Body of pancreas (tissue), 4 donors: Measurements from ENCODE around the gene POLD1. TPM values are rescaled to one million over a fixed set of nuclear protein-coding genes. Genes with fewer than 3 reads are reported as not detected.
"Not testable (repeated sequence)": the region's sequence is repeated elsewhere in the genome, so short reads cannot be mapped to it uniquely, and the experiment has no call there.

Source experiments
- ATAC-seq: fragments of 150-250 bp; one replicate; pipeline ENCODE4 v1.9.1; 2016
- DNase-seq, 4 donors: peaks; one replicate each; pipeline ENCODE4 v3.0.0-alpha.2; 2019
- H3K27ac ChIP-seq, 4 donors: fragments of 200-600 bp; sonication (generic); 1 replicate in 3 of 4; 2 replicates in 1 of 4; pipeline versions ENCODE4 v1.5.1 to v1.6.1; 2016 to 2019; ENCODE audit warnings: mild to moderate bottlenecking in 1 of 4, mixed read lengths in 1 of 4, moderate library complexity in 1 of 4
- H3K27me3 ChIP-seq, 2 donors: fragments of 200-600 bp; sonication (generic); one replicate each; pipeline ENCODE4 v1.6.0; 2016; ENCODE audit warnings: mild to moderate bottlenecking in 1 of 2
- H3K36me3 ChIP-seq, 2 donors: fragments of 200-600 bp; sonication (generic); replicated peaks in 1 of 2; 2 replicates each; pipeline ENCODE4 v1.5.1; 2016; ENCODE audit warnings: low read depth in 2 of 2; ENCODE audit not compliant: insufficient read depth in 1 of 2
- H3K4me1 ChIP-seq: fragments of 200-600 bp; sonication (generic); one replicate; pipeline ENCODE4 v1.6.0; 2016
- H3K4me3 ChIP-seq, 2 donors: fragments of 200-600 bp; sonication (generic); 1 replicate in 1 of 2; 2 replicates in 1 of 2; pipeline ENCODE4 v1.5.1; 2016 to 2019
- H3K9me3 ChIP-seq, 3 donors: fragments of 200-600 bp; sonication (generic); 1 replicate in 2 of 3; 2 replicates in 1 of 3; pipeline ENCODE4 v1.5.1; 2016
- POLR2A ChIP-seq, 3 donors: fragments of 450-650 bp; IDR thresholded peaks; one replicate each; pipeline ENCODE4 v1.6.1; 2016; ENCODE audit warnings: antibody characterized with exemption in 3 of 3, mild to moderate bottlenecking in 2 of 3
- WGBS, 2 donors: methylation state at CpG; one replicate each; pipeline ENCODE4 v1.1.5; 2017; 5-methylcytosine and 5-hydroxymethylcytosine counted together
- intact Hi-C: fragments of 100-400 bp; cut with DNase I; formaldehyde crosslinking; loops from one replicate; pipeline ENCODE4 v1.15.1; 2023
- total RNA-seq, 2 donors: library from RNA; depleted of rRNA; stranded (reverse); fragments of >200 nt; gene quantifications; one replicate each; pipeline ENCODE4 v1.1.0, GENCODE V29; 2016
- TF ChIP-seq, protein P1 (sequence below), 7 experiments: fragments of 450-650 bp in 4 of 7; fragments of 200-600 bp in 3 of 7; sonication (generic) in 3 of 7; IDR thresholded peaks; one replicate each; pipeline ENCODE4 v1.5.1; 2016 to 2019; ENCODE audit warnings: antibody characterized with exemption in 7 of 7

POLD1 gene
- total RNA-seq, 2 donors from 2014 or later, result 13.2 to 13.8 TPM

DNA sequence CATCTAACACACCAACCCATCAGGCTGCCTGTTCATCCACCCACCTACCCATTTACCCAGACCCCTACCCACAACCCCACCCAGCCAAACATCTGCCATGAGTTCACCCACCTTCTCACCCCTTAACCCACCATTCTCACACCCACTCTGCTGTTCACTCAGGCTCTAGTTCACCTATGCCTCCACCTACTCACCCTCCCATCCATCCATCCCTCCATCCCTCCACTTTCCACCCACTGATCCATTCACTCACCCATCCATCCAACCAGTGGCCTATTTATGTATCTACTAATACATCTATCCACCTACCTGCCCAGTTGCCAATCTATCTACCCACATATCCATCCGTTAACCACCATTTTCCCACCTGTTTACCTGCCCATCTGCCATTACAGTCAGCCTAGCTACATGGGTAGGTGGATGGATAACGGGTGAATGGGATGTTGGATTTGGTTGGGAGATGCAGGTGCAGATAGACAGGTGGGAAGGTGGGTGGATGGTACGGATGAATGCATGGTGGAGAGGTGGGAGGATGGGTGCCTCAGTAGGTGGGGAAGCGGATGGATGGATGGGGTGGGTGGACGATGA lies 53.8 kb downstream of the POLD1 start:
- DNase-seq, result no peak
- no peak overlapping the region for H3K27ac ChIP-seq
- H3K4me3 ChIP-seq, result no peak overlapping the region
- 74 to 83% methylated on average over 5 of the region's 5 CpGs for WGBS, 2 donors
- intact Hi-C loops, result no loop called here
- ATAC-seq, result no peak
- H3K27me3 ChIP-seq, result no peaks in the 10 kb centered on the region
- TF ChIP-seq POLR2A (IDR thresholded peaks at IDR 0.05), result no peak
- TF ChIP-seq, protein P1, sequence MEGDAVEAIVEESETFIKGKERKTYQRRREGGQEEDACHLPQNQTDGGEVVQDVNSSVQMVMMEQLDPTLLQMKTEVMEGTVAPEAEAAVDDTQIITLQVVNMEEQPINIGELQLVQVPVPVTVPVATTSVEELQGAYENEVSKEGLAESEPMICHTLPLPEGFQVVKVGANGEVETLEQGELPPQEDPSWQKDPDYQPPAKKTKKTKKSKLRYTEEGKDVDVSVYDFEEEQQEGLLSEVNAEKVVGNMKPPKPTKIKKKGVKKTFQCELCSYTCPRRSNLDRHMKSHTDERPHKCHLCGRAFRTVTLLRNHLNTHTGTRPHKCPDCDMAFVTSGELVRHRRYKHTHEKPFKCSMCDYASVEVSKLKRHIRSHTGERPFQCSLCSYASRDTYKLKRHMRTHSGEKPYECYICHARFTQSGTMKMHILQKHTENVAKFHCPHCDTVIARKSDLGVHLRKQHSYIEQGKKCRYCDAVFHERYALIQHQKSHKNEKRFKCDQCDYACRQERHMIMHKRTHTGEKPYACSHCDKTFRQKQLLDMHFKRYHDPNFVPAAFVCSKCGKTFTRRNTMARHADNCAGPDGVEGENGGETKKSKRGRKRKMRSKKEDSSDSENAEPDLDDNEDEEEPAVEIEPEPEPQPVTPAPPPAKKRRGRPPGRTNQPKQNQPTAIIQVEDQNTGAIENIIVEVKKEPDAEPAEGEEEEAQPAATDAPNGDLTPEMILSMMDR (IDR thresholded peaks at IDR 0.05), result no peak
- no peaks in the 10 kb centered on the region for H3K36me3 ChIP-seq
- no peaks in the 10 kb centered on the region for H3K4me1 ChIP-seq
- no peaks in the 10 kb centered on the region for H3K9me3 ChIP-seq

DNA sequence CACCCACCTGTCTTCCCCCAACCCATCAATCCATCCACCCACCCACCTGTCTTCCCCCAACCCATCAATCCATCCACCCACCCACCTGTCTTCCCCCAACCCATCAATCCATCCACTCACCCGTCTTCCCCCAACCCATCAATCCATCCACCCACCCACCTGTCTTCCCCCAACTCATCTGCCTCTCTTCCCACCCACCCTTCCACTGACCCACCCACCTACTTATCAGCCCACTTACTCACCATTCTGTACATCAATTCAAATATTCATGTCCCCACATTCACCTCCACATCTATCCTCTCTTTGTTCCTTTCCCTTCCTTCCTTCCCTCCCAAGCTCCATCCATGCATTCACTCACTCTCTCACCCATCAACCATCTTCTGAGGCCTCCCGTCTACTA lies 55.0 kb downstream of the POLD1 start:
- WGBS, 2 donors, result 48 to 61% methylated on average over 2 of the region's 2 CpGs
- H3K4me1 ChIP-seq, H3K9me3 ChIP-seq, ATAC-seq, H3K36me3 ChIP-seq, H3K27ac ChIP-seq, DNase-seq, H3K27me3 ChIP-seq, H3K4me3 ChIP-seq, intact Hi-C loops: not testable (repeated sequence)

DNA sequence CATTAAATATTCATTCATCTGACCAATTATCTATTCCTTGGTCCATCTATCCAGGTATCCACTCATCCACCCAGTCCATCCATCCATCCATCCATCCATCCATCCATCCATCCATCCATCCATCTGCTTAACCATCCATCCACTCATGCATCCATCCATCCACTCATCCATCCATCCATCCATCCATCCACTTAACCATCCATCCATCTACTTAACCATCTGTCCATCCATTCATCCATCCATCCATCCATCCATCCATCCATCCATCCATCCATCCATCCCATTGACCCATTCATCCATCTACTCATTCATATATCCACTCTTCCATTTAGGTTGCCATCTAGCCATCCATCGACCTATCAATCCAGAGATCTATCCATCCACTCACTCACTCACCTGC lies 59.9 kb downstream of the POLD1 start:
- no peak overlapping the region for H3K4me3 ChIP-seq
- WGBS, 2 donors, result 27 to 50% methylated on average over 1 of the region's 1 CpG
- no peak for DNase-seq
- no peak for TF ChIP-seq POLR2A (IDR thresholded peaks at IDR 0.05)
- TF ChIP-seq, protein P1 (IDR thresholded peaks at IDR 0.05), result no peak
- no peaks in the 10 kb centered on the region for H3K36me3 ChIP-seq
- no peak for ATAC-seq
- intact Hi-C loops, result no loop called here
- H3K27me3 ChIP-seq, result no peaks in the 10 kb centered on the region
- no peaks in the 10 kb centered on the region for H3K9me3 ChIP-seq
- no peaks in the 10 kb centered on the region for H3K4me1 ChIP-seq
- no peak overlapping the region for H3K27ac ChIP-seq

DNA sequence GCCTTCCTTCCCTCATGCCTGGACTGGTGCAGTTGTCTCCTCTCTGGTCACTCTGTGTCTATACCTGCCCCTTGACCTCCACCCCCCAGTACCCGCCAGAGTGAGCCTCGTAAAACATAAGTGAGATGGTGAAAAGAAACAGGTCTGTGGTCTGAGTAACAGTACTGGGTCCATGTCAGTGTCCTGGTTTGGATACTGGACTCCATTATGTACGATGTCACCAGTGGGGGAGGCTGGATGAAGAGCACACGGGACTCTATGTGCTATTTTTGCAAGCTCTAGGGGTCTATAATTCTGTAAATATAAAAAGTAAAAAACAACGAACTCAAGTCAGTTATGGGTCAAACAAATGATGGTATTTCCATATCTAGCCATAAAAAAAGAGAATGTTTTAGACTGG lies 62.9 kb downstream of the POLD1 start:
- H3K27me3 ChIP-seq, result no peaks in the 10 kb centered on the region
- intact Hi-C loops, result no loop called here
- TF ChIP-seq POLR2A (IDR thresholded peaks at IDR 0.05), result no peak
- TF ChIP-seq, protein P1 (IDR thresholded peaks at IDR 0.05), result no peak
- no peak overlapping the region for H3K27ac ChIP-seq
- no peaks in the 10 kb centered on the region for H3K4me1 ChIP-seq
- no peaks in the 10 kb centered on the region for H3K36me3 ChIP-seq
- no peaks in the 10 kb centered on the region for H3K9me3 ChIP-seq
- no peak overlapping the region for H3K4me3 ChIP-seq
- 75 to 89% methylated on average over 5 of the region's 5 CpGs for WGBS, 2 donors
- DNase-seq (no peak), ATAC-seq (no peak)

DNA sequence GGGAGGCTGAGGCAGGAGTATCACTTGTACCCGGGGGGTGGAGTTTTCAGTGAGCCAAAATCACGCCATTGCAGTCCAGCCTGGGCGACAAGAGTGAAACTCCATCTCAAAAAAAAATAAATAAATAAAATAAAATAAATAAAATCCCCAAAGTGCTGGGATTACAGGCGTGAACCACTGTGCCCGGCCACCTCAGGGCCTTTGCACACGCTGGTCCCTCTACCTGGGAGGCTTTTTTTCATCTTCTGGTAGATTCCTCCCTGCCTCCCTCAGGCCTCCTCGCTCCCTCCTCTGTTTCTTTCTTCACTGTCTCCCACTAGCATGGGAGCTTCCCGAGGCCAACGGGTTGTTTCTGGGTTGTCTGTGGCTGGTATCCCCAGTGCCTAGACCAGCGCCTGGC lies 63.6 kb downstream of the POLD1 start:
- no peak for DNase-seq
- 85 to 94% methylated on average over 10 of the region's 10 CpGs for WGBS, 2 donors
- intact Hi-C loops, result no loop called here
- Histone ChIP-seq H3K4me1 (no peaks in the 10 kb centered on the region), H3K27ac (no peak overlapping the region), H3K9me3 (no peaks in the 10 kb centered on the region), H3K27me3 (no peaks in the 10 kb centered on the region), H3K4me3 (no peak overlapping the region), H3K36me3 (no peaks in the 10 kb centered on the region)
- no peak for ATAC-seq
- TF ChIP-seq, protein P1 (IDR thresholded peaks at IDR 0.05), result no peak
- no peak for TF ChIP-seq POLR2A (IDR thresholded peaks at IDR 0.05)
